ENCODE data around the gene CCDC28A.

Gene CCDC28A

DNA sequence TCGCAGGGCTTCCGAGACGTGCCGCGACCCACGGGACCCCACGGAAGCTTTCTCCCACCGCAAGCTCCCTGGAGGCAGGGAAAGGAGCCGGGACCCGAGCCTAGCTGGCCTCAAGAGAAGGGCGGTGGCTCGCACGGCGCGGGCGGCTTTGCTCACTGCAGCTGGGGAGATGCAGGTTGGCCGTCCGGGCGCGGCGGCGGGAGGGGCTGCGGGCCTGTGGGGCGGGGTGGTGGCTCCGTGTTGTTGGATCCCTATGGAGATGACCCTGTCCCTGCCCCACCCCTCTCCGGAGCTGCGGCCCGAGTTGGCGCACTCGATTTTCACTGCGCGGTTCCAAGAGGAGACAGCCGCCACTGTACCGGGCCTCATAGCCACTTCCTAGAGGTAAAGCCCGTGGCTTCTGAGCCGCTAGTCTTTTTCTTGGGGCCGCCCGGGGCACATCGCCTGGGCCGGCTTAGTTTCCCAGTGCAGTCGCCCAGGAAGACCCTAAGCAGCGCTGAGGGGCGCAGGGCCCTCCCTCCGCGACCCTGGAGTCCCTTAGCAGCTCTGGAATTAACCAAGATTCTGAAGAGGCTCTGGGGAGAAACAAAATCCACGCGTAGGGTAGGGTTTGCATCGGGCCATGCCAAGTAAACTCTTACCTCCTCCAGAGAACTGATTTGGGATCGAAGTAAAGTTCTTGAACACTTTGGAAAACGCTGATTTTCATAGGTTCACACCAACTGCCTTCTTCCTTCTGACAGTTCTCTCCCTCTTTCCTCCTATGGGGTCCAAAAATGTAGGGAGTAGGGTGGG, 22.4 kb downstream of the CCDC28A start, which contains the start of gene ECT2L:
Gene ECT2L (plus strand): TSS at position 279 of the 795 bp plus-strand sequence. CDS start 17,188 bp downstream, outside the sequence.
- DNase-seq (ENCODE audit: low read depth): no peak

DNA sequence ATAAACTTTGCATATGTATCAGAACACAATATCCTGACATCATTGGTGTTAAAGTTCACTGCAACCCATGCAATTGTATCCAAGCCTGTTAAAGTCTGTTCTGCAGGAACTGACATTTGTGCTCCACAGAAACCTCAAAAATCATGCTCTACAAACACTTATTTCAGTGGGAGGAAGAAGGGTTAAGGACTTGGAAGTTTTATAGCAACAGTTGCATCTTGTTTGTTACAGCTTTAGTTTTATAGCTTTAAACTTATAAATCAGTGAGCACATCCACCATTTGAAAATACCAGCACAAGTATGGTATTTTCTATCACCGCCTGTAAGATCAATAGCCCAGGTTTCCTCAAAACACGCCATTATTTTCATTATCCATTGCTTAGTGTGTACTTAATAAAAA, 23.2 kb downstream of the CCDC28A start:
- DNase-seq (ENCODE audit: low read depth): no peak

- DNase-seq (ENCODE audit: low read depth): no peak
Observed at GRCh38 chr6:138797806-138798446, 24.4 kb downstream of the CCDC28A start.

DNA sequence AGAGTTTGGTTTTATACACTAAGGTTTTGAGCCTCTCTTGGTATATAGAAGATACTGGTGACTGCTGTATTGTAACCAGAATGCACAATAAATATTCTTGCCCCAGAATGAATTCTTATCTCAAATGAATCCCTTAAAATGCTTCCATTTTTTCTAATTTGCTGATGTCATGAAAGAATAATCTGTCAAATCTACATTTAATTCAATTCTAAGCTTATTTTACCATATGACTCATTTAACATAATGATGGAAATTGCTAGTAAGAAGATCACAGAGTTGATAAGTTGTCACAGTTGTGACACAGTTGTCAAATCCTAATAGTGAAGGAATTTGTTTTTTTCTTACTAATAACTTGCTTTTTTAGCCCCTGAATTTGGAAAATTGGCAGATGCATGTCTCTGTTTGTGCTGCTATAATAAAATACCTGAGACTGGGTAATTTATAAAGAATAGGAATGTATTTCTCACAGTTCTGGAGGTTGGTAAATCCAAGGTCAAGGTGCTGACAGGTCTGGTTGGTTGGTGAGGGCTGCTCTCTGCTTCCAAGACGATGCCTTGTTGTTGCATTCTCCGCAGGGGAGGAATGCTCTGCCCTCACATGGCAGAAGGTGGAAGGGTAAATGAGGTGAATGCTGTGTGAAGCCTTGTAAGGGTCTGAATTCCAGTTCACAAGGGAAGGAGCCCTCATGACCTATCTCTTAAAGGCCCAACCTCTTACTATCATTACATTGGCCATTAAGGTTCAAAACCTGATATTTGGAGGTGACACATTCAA, 27.0 kb downstream of the CCDC28A start:
- no peak for DNase-seq (ENCODE audit: low read depth)

DNA sequence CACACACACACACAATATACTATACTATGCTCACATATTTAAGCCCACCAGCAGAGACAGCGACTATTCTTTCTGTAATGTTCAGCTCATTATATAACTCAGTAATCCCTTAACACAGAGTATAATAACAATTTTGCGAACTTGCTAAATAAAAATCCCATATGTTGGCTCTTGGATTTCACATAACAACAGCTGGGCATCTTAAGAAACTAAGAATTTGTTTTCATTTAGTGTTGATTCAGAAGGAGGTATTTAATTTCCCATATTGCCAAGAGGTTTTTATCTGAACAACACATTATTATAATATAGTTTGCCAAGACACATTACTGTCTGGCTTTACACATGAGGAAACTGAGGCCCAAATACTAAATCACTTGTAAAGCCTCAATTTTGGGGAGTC, 29.8 kb downstream of the CCDC28A start:
- DNase-seq (ENCODE audit: low read depth): no peak

- DNase-seq (ENCODE audit: low read depth): no peak
Observed at GRCh38 chr6:138803861-138804260, 30.3 kb downstream of the CCDC28A start.

DNA sequence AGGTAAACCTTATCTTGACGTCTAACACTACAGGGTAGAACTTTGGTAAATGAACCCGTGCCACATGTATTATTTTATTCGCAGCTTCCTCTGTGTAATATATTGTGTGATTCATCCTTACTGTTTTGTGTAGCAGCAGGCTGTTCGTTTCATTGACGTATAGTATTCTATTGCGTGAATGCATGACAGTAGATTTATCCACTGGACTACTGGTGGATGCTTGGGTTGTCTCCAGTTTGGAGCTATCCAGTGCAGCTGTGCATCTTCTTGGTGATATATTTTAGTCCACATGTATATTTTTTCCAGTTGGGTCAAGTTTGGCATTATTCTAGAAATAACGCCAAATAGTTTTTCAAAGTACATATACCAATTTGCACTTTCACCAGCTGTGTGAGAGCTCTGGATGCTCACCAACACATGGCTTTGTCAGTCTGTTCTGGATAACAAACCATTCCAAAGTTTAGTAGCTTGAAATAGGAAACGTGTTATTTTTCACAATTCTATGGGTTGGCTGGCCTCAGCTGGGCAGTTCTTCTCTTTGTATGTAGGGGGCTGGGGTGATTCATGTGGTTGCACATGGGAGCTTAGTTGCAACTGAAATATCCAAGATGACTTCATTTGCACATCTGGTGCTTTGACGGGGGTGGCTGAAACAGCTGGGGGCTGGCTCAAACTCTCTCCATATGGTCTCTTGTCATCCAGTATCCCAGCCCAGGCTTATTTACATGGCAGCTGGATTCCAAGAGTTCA, 31.6 kb downstream of the CCDC28A start:
- no peak for DNase-seq (ENCODE audit: low read depth)

- no peak for DNase-seq (ENCODE audit: low read depth)
Observed at GRCh38 chr6:138806889-138807288, 33.3 kb downstream of the CCDC28A start.

DNA sequence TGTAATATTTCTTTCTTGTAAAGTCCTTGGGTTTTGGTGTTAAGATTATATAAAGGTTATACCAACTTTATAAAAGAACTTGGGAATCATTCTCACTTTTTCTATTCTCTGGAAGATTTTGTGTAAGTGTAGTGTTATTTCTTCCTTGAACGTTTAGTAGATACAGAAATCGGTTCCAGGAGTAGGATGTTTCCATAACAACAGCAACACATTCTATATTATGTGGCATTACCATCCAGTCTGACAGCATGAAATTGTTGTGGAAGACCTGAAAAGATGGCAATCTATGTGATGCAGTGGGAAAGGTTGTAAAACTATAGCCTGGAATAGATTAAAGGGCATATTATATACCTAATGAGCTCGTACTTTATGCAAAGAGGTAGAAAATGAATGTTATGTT, 36.1 kb downstream of the CCDC28A start:
- no peak for DNase-seq (ENCODE audit: low read depth)

- no peak for DNase-seq (ENCODE audit: low read depth)
Observed at GRCh38 chr6:138811866-138812265, 38.3 kb downstream of the CCDC28A start.

DNA sequence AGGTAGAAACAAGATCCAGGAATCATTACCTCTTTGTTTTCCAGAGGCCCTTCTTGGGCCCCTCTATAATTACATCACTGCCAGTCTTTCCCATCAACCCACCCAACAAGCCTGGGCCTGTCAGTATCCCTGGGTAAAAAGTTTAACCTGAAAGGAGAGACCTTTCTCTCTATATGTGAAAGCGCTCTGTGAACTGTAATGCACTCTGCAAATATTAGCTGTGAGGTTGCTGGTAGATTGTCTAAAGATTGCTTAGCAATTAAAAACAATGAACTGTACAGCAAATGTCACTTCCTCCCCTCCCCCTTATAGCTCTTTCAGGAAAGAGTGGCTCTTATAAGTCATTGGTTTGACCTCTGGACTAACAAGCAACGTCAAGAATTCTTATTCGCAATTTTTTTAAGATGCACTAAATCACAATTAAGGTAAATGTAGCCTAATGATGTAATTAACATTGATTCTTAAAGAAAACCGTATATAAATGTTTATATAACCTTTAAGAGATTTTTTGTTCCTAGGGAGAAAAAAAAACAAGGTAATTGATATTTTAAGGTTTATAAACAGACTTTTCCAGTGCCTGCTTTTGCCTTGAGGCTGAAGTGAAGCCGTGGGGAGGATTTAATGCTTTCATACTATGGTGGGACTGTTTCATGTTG, 40.7 kb downstream of the CCDC28A start:
- DNase-seq (ENCODE audit: low read depth): no peak

GRCh38 chr6:138815221-138815620, 41.7 kb downstream of the CCDC28A start:
- DNase-seq (ENCODE audit: low read depth): no peak

GRCh38 chr6:138815797-138816528, 42.4 kb downstream of the CCDC28A start:
- DNase-seq (ENCODE audit: low read depth): no peak

DNA sequence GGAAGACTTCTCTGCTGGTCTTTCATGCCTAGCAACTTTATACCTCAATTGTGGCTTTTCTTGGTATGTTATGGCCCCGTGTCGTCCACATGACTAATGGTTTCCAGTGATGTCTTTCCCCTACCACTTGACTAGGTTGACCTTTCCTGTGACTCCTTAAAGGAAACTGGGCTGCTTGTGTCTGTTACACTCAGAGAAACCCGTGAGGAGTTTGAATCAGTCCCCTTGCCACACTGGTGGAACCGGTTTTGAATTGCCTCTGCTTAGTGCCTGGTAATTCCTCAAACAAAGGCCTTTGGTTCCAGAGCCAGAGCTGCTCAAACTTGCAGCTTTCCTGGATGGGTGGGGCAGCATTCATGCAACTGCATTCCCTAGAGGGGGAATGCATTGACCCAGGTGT, 44.2 kb downstream of the CCDC28A start:
- DNase-seq (ENCODE audit: low read depth): no peak

- DNase-seq (ENCODE audit: low read depth): no peak
Observed at GRCh38 chr6:138818496-138819194, 45.1 kb downstream of the CCDC28A start.

DNA sequence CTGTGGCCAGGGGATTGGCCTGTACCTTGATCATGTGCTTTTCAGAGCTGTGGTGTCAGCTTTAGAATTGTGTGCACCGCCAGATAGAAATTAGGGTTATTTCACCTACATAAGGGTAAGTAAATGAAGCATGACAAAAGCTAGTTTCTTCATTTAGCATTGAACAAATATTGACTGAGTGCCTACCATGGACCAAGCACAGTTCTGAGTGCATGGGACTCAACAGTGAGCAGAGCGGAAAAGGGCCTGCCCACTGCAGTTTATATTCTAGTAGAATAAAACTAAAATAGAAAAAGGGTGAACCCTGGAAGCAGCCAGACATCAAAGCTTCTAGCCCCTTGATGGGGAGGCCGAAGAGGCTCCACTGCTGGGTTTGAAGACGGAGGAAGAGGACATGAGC, 48.0 kb downstream of the CCDC28A start:
- DNase-seq (ENCODE audit: low read depth): no peak

GRCh38 chr6:138824482-138825144, 51.0 kb downstream of the CCDC28A start:
- DNase-seq (ENCODE audit: low read depth): no peak

DNA sequence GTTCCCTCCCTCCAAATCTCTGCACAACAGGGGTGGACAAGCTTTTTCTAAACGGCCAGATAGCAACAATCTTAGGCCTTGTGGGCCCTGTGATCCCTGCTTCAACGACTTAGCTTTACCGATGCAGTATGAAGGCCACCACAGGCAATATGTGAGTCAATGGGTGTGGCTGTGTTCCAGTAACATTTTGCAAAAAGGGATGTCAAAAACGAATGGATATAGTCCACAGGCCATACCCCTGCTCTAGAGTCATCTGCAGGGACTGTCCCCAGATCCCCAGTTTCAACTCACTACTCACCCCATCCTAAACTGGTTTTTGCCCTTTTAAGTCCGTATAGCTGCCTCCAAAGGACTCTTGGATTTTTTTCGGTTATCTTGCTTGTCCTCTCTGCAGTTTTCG, 56.7 kb downstream of the CCDC28A start:
- no peak for DNase-seq (ENCODE audit: low read depth)

DNA sequence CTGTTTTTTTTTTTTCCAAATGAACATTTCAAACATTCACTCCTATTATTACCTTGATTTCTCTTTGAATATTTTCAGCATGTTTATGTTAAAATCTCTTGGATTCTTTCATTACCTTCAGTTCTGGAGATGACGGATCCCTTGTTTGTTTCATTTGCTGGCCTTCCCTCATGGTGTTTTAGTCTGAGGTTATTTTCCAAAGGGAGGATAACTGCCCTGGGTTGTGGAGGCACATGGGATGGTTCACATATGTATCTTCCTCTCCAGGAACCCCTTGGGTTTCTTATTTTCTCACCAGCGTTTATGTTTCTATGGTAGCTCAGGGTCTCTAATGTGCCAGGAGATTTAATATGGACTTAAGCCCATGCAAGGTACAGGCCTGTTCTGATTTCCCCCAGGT, 58.6 kb downstream of the CCDC28A start:
- DNase-seq (ENCODE audit: low read depth): no peak
